GM12878 (cell line): ENCODE data around the gene SLC28A1. TPM values are rescaled to one million over a fixed set of nuclear protein-coding genes. Genes with fewer than 3 reads are reported as not detected.

Experiments used
- ATAC-seq: fragments of 200-7000 bp; cut with Tn5 transposase; 3 replicates; pipeline ENCODE4 v1.9.1; 2020; ENCODE audit warnings: mild to moderate bottlenecking, moderate library complexity
- BruUV-seq: library from RNA; stranded (reverse); fragments of 400-500 nt; replicated peaks from 2 replicates; lab custom pipeline; 2021; lab: Mats Ljungman, UMichigan
- CTCF ChIA-PET: fragments of 300-600 bp; sonication (Branson Sonifier 250); formaldehyde crosslinking; extraction: SDS; loops from one replicate; lab custom pipeline; 2021; ENCODE audit warnings: inconsistent platforms; lab: Yijun Ruan, JAX
- POLR2A ChIA-PET: fragments of 350-600 bp; formaldehyde crosslinking; extraction: SDS; loops from one replicate; lab custom pipeline; 2021; ENCODE audit warnings: inconsistent platforms; lab: Charles Lee
- RAD21 ChIA-PET: fragments of 300-600 bp; sonication (Branson Sonifier 250); formaldehyde crosslinking; loops from one replicate; lab custom pipeline; 2023; ENCODE audit warnings: antibody characterized with exemption; ENCODE audit not compliant: unreplicated experiment; lab: Charles Lee
- SMC1A ChIA-PET: fragments of 300-600 bp; sonication (Branson Sonifier 250); formaldehyde crosslinking; loops from one replicate; lab custom pipeline; 2023; ENCODE audit not compliant: unreplicated experiment, uncharacterized antibody; lab: Charles Lee
- DNase-seq: peaks from one replicate; pipeline ENCODE4 v3.0.0-alpha.2; 2011; ENCODE audit warnings: low read depth, low spot score
- FAIRE-seq: peaks from 3 replicates; lab custom pipeline; 2011; peaks lifted over from hg19 to GRCh38; lab: Jason Lieb, UNC
- H2AFZ ChIP-seq: 2 replicates; pipeline ENCODE4 v1.6.0; 2011; ENCODE audit warnings: low read depth, low read length, control low read depth; ENCODE audit not compliant: control insufficient read depth
- H3K27ac ChIP-seq: 2 replicates; pipeline ENCODE4 v1.5.1; 2011; ENCODE audit warnings: control low read depth; ENCODE audit not compliant: control insufficient read depth, insufficient read depth
- H3K27me3 ChIP-seq, 2 experiments: replicated peaks in 1 of 2; 2 replicates each; pipeline versions ENCODE4 v1.6.0 to v1.6.1; 2011; ENCODE audit warnings: low read length in 1 of 2; ENCODE audit not compliant: control insufficient read depth in 2 of 2, insufficient read depth in 2 of 2
- H3K36me3 ChIP-seq, 2 experiments: 2 replicates each; pipeline ENCODE4 v1.5.1; 2011; ENCODE audit warnings: low read length in 1 of 2; ENCODE audit not compliant: control insufficient read depth in 2 of 2, insufficient read depth in 2 of 2
- H3K4me1 ChIP-seq: 2 replicates; pipeline ENCODE4 v1.6.1; 2011; ENCODE audit warnings: mild to moderate bottlenecking, low read length, moderate library complexity, mixed read lengths; ENCODE audit not compliant: control insufficient read depth, insufficient read depth
- H3K4me2 ChIP-seq: 2 replicates; pipeline ENCODE4 v1.6.0; 2011; ENCODE audit warnings: control low read depth; ENCODE audit not compliant: control insufficient read depth, insufficient read depth
- H3K4me3 ChIP-seq: fragments of 200-600 bp; sonication (generic); 2 replicates; pipeline ENCODE4 v1.5.1; 2016
- H3K79me2 ChIP-seq: 2 replicates; pipeline ENCODE4 v1.6.0; 2011; ENCODE audit warnings: low read length; ENCODE audit not compliant: control insufficient read depth, insufficient read depth
- H3K9ac ChIP-seq: 2 replicates; pipeline ENCODE4 v1.8.0; 2011; ENCODE audit warnings: low read length, control low read depth, mixed read lengths; ENCODE audit not compliant: control insufficient read depth, insufficient read depth
- H3K9me3 ChIP-seq: replicated peaks from 3 replicates; pipeline ENCODE4 v1.5.1; 2011; ENCODE audit warnings: mild to moderate bottlenecking, low read length; ENCODE audit not compliant: control insufficient read depth, insufficient read depth
- H4K20me1 ChIP-seq: 2 replicates; pipeline ENCODE4 v1.6.0; 2011; ENCODE audit not compliant: control insufficient read depth, insufficient read depth
- ASH2L ChIP-seq: fragments of 300-600, 200-600 bp; sonication (generic); IDR thresholded peaks from 2 replicates; pipeline ENCODE4 v1.6.1; 2017; ENCODE audit warnings: low read depth, mild to moderate bottlenecking, borderline replicate concordance
- CBFB ChIP-seq: IDR thresholded peaks from 2 replicates; pipeline ENCODE4 v1.6.1; 2016; ENCODE audit warnings: antibody characterized with exemption, low read depth
- HCFC1 ChIP-seq: fragments of 150-350 bp; IDR thresholded peaks from 2 replicates; pipeline ENCODE4 v1.6.1; 2014; ENCODE audit warnings: low read length
- HDAC2 ChIP-seq: fragments of 200-600 bp; sonication (generic); IDR thresholded peaks from 2 replicates; pipeline ENCODE4 v1.6.1; 2017
- IRF3 ChIP-seq: fragments of 450-650 bp; IDR thresholded peaks from 2 replicates; pipeline ENCODE4 v1.6.1; 2014; ENCODE audit warnings: mild to moderate bottlenecking
- MXI1 ChIP-seq: fragments of 150-350 bp; IDR thresholded peaks from 2 replicates; pipeline ENCODE4 v1.6.1; 2011; ENCODE audit warnings: low read depth, mild to moderate bottlenecking, inconsistent platforms, low read length, improper control_type of control experiment
- NFIC ChIP-seq: IDR thresholded peaks from 2 replicates; pipeline ENCODE4 v1.6.1; 2012; ENCODE audit warnings: low read depth, mild to moderate bottlenecking, inconsistent platforms, low read length, moderate library complexity
- NFYA ChIP-seq: IDR thresholded peaks from 2 replicates; pipeline ENCODE4 v1.6.1; 2011; ENCODE audit warnings: low read depth, mild to moderate bottlenecking, low read length, improper control_type of control experiment, borderline replicate concordance
- NR2C1 ChIP-seq: fragments of 450-650 bp; IDR thresholded peaks from 2 replicates; pipeline ENCODE4 v1.6.1; 2017; ENCODE audit warnings: antibody characterized with exemption, mild to moderate bottlenecking, moderate library complexity
- RFX5 ChIP-seq: IDR thresholded peaks from 2 replicates; pipeline ENCODE4 v1.6.1; 2011; ENCODE audit warnings: low read depth, low read length, improper control_type of control experiment
- SP1 ChIP-seq: IDR thresholded peaks from one replicate; pipeline ENCODE4 v1.6.1; 2011; ENCODE audit warnings: low read depth, low read length
- STAT1 ChIP-seq: fragments of 450-650 bp; conservative IDR thresholded peaks from 2 replicates; pipeline ENCODE4 v1.6.1; 2014; ENCODE audit warnings: antibody characterized with exemption, mild to moderate bottlenecking
- WGBS: methylation state at CpG from one replicate; pipeline ENCODE4 v1.1.6; 2016; ENCODE audit warnings: low lambda C conversion rate; ENCODE audit not compliant: insufficient replicate concordance, insufficient coverage; ENCODE audit errors: missing lambda C conversion rate; 5-methylcytosine and 5-hydroxymethylcytosine counted together
- in situ Hi-C: fragments of 300-500 bp; cut with MboI; formaldehyde crosslinking; loops from 9 replicates; pipeline ENCODE4 v1.14.3; 2018; ENCODE audit warnings: mixed read lengths
- intact Hi-C: fragments of 100-400 bp; cut with micrococcal nuclease; formaldehyde crosslinking; loops from one replicate; pipeline ENCODE4 v1.14.2; 2022; ENCODE audit not compliant: unreplicated experiment
- polyA plus RNA-seq, 11 experiments: library from polyadenylated mRNA; depleted of rRNA in 4 of 11; unstranded in 6 of 11; stranded (reverse) in 5 of 11; fragments of >200 nt; fragmentation: Nextera tagmentation in 4 of 11; fragmentation: Illumina TruSeq in 1 of 11; extraction: Ambion mirVana in 4 of 11; extraction: Trizol in 1 of 11; gene quantifications; 1 replicate in 1 of 11; 2 replicates in 10 of 11; pipeline versions ENCODE4 v1.2.1 to v1.2.3, GENCODE V29; 2011 to 2016; ENCODE audit warnings: inconsistent platforms in 2 of 11, missing spikeins in 2 of 11, low read depth in 1 of 11
- total RNA-seq, 4 experiments: library from RNA; depleted of rRNA in 3 of 4; stranded (reverse); fragments of >200 nt in 3 of 4; fragmentation: Illumina TruSeq in 1 of 4; extraction: Trizol in 1 of 4; gene quantifications; 2 replicates each; pipeline versions ENCODE4 v1.2.1 to v1.2.3, GENCODE V29; 2013 to 2021

The SLC28A1 gene
- total and polyA plus RNA-seq, 10 of the 15 experiments (the other 5 are each of a cell fraction or from before 2014, with no cell fraction given), result not detected

- in situ Hi-C loops (no loop called here), intact Hi-C loops (no loop called here)
- Histone ChIP-seq H3K36me3 (no peaks in the 10 kb centered on the region), H3K4me3 (no peak overlapping the region), H3K9ac (no peak overlapping the region), H3K4me1 (no peaks in the 10 kb centered on the region), H3K79me2 (no peaks in the 10 kb centered on the region), H3K27ac (no peak overlapping the region), H4K20me1 (no peaks in the 10 kb centered on the region), H3K4me2 (no peak overlapping the region), H2AFZ (no peak overlapping the region), H3K9me3 (no peaks in the 10 kb centered on the region), H3K27me3 (peaks cover 0 to 3% of the 10 kb centered on the region in 2 experiments; a peak in 1 of 4 replicates)
- ChIA-PET RAD21 (interaction anchor here (0.9 to 1.0 kb wide), 2 partner anchors 91 to 216 kb away, joined by 3 to 4 read pairs; no protein-coding TSS in a partner anchor), POLR2A (no interaction called here), CTCF (interaction anchor here (0.6 to 1.7 kb wide), 5 partner anchors 52 to 311 kb away, joined by 3 to 16 read pairs (median 5); no protein-coding TSS in a partner anchor), SMC1A (interaction anchor here (0.9 to 1.5 kb wide), 4 partner anchors 83 to 163 kb away, joined by 3 to 10 read pairs (median 4); no protein-coding TSS in a partner anchor)
- ATAC-seq (no peak), FAIRE-seq (no peak), DNase-seq (no peak)
- WGBS, result 75% methylated on average over 4 of the region's 4 CpGs
- TF ChIP-seq SP1 (no peak), MXI1 (no peak), HDAC2 (no peak), IRF3 (no peak), ASH2L (no peak), NFIC (no peak), NR2C1 (no peak), RFX5 (no peak), STAT1 (no peak), NFYA (no peak), HCFC1 (no peak), CBFB (no peak)
- no TSS peak for BruUV-seq
Measured at GRCh38 chr15:84953136-84953535, 68.7 kb downstream of the SLC28A1 start.
